HepG2 (cell line): ENCODE measurements around the gene SPTAN1. TPM values are rescaled to one million over a fixed set of nuclear protein-coding genes. Genes with fewer than 3 reads are reported as not detected.

Experiments
- ATAC-seq: fragments of 200-7000 bp; cut with Tn5 transposase; 3 replicates; pipeline ENCODE4 v1.9.1; 2020; ENCODE audit warnings: mild to moderate bottlenecking, moderate library complexity
- BruUV-seq: library from RNA; stranded (reverse); fragments of 400-500 nt; replicated peaks from 2 replicates; lab custom pipeline; 2021; lab: Mats Ljungman, UMichigan
- CTCF ChIA-PET: fragments of 300-600 bp; formaldehyde crosslinking; extraction: SDS; loops from one replicate; lab custom pipeline; 2021; ENCODE audit warnings: low total read pairs, inconsistent platforms, low intra/inter-chr PET ratio; lab: Yijun Ruan, JAX
- POLR2A ChIA-PET: fragments of 350-600 bp; sonication (Branson Sonifier 250); formaldehyde crosslinking; loops from one replicate; lab custom pipeline; 2020; ENCODE audit warnings: antibody characterized with exemption, inconsistent platforms; lab: Yijun Ruan, JAX
- DNase-seq: peaks from one replicate; pipeline ENCODE4 v3.0.0-alpha.2; 2015; ENCODE audit warnings: low spot score
- FAIRE-seq: peaks from 3 replicates; lab custom pipeline; 2011; peaks lifted over from hg19 to GRCh38; lab: Jason Lieb, UNC
- H2AFZ ChIP-seq: one replicate; pipeline ENCODE4 v1.6.1; 2011; ENCODE audit warnings: low read length, inconsistent platforms
- H3K27ac ChIP-seq: fragments of 300-600 bp; 3 replicates; pipeline ENCODE4 v1.8.0; 2011; ENCODE audit warnings: mixed run types, mild to moderate bottlenecking, mixed read lengths, low read length, inconsistent platforms; ENCODE audit not compliant: insufficient read depth; ENCODE audit errors: extremely low read length
- H3K27me3 ChIP-seq, 2 experiments: fragments of 200-600 bp in 1 of 2; 2 replicates in 1 of 2; 3 replicates in 1 of 2; pipeline versions ENCODE4 v1.6.0 to v1.8.0; 2011; ENCODE audit warnings: low read length in 2 of 2, mild to moderate bottlenecking in 2 of 2, moderate library complexity in 2 of 2, inconsistent platforms in 1 of 2; ENCODE audit not compliant: insufficient read depth in 2 of 2, control insufficient read depth in 1 of 2
- H3K36me3 ChIP-seq, 2 experiments: fragments of 200-600 bp in 1 of 2; replicated peaks in 1 of 2; 2 replicates in 1 of 2; 3 replicates in 1 of 2; pipeline versions ENCODE4 v1.5.1 to v1.8.0; 2011; ENCODE audit warnings: low read length in 2 of 2, inconsistent platforms in 1 of 2; ENCODE audit not compliant: insufficient read depth in 2 of 2, control insufficient read depth in 1 of 2
- H3K4me1 ChIP-seq: 2 replicates; pipeline ENCODE4 v1.5.1; 2012; ENCODE audit warnings: low read length, inconsistent platforms; ENCODE audit not compliant: insufficient read depth
- H3K4me2 ChIP-seq: 2 replicates; pipeline ENCODE4 v1.6.0; 2011; ENCODE audit warnings: low read depth, low read length, inconsistent platforms
- H3K4me3 ChIP-seq, 3 experiments: fragments of 200-600 bp in 1 of 3; sonication (generic), shearing (Covaris generic) in 1 of 3; replicated peaks in 1 of 3; 2 replicates each; pipeline ENCODE4 v1.5.1; 2011 to 2016; ENCODE audit warnings: low read length in 3 of 3, inconsistent platforms in 2 of 3, low read depth in 2 of 3, mild to moderate bottlenecking in 2 of 3, control low read depth in 1 of 3, mixed read lengths in 1 of 3; ENCODE audit not compliant: insufficient read depth in 1 of 3
- H3K79me2 ChIP-seq: one replicate; pipeline ENCODE4 v1.6.1; 2011; ENCODE audit warnings: low read length, inconsistent platforms; ENCODE audit not compliant: insufficient read depth
- H3K9ac ChIP-seq: 2 replicates; pipeline ENCODE4 v1.6.0; 2011; ENCODE audit warnings: mild to moderate bottlenecking, low read depth, low read length, inconsistent platforms; ENCODE audit not compliant: insufficient read depth
- H3K9me3 ChIP-seq: 2 replicates; pipeline ENCODE4 v1.5.1; 2012; ENCODE audit warnings: mild to moderate bottlenecking, low read length
- H4K20me1 ChIP-seq: 2 replicates; pipeline ENCODE4 v1.6.0; 2011; ENCODE audit warnings: inconsistent platforms, mild to moderate bottlenecking, low read length, moderate library complexity; ENCODE audit not compliant: insufficient read depth
- JDP2 ChIP-seq: sonication (generic); formaldehyde crosslinking; IDR thresholded peaks from 2 replicates; pipeline ENCODE4 v1.8.1; 2022; ENCODE audit warnings: missing genetic modification reagents, borderline replicate concordance
- LRRFIP1 ChIP-seq: sonication (generic); formaldehyde crosslinking; conservative IDR thresholded peaks from 2 replicates; pipeline ENCODE4 v1.4.0; 2020; ENCODE audit warnings: missing genetic modification reagents
- MAFF ChIP-seq: IDR thresholded peaks from 2 replicates; pipeline ENCODE4 v1.6.1; 2011; ENCODE audit warnings: low read depth, low read length, improper control_type of control experiment
- MAFK ChIP-seq, 2 experiments: IDR thresholded peaks in 1 of 2; conservative IDR thresholded peaks in 1 of 2; 2 replicates each; pipeline ENCODE4 v1.6.1; 2011; ENCODE audit warnings: improper control_type of control experiment in 2 of 2, low read length in 2 of 2
- NR1H2 ChIP-seq: sonication (generic); formaldehyde crosslinking; IDR thresholded peaks from 2 replicates; pipeline ENCODE4 v1.8.1; 2022; ENCODE audit warnings: low read depth, missing genetic modification reagents, borderline replicate concordance
- TCF12 ChIP-seq, 2 experiments: fragments of 450-650 bp in 1 of 2; sonication (generic) in 1 of 2; formaldehyde crosslinking in 1 of 2; IDR thresholded peaks; 2 replicates each; pipeline versions ENCODE4 v1.6.1 to v1.8.0; 2017 to 2022; ENCODE audit warnings: antibody characterized with exemption in 1 of 2, mild to moderate bottlenecking in 1 of 2, missing genetic modification reagents in 1 of 2, moderate library complexity in 1 of 2
- ZFP1 ChIP-seq: IDR thresholded peaks from 2 replicates; pipeline ENCODE4 v1.6.1; 2016
- ZNF335 ChIP-seq: sonication (generic); formaldehyde crosslinking; IDR thresholded peaks from 2 replicates; pipeline ENCODE4 v1.4.0; 2020; ENCODE audit warnings: missing genetic modification reagents
- ZNF451 ChIP-seq: sonication (generic); formaldehyde crosslinking; IDR thresholded peaks from 2 replicates; pipeline ENCODE4 v1.5.0; 2020; ENCODE audit warnings: mild to moderate bottlenecking, missing genetic modification reagents
- ZNF576 ChIP-seq: sonication (generic); formaldehyde crosslinking; IDR thresholded peaks from 2 replicates; pipeline ENCODE4 v1.4.0; 2020; ENCODE audit warnings: mild to moderate bottlenecking, missing genetic modification reagents
- WGBS: methylation state at CpG from one replicate; pipeline ENCODE4 v1.1.6; 2017; ENCODE audit warnings: low lambda C conversion rate; 5-methylcytosine and 5-hydroxymethylcytosine counted together
- in situ Hi-C: cut with HindIII; loops from 2 replicates; pipeline ENCODE4 v1.10.0; 2017; ENCODE audit warnings: low pct_unique_long_range_greater_than_20kb; ENCODE audit not compliant: extremely low pct_ligation_motif_present
- intact Hi-C: fragments of 100-400 bp; cut with micrococcal nuclease; formaldehyde crosslinking; loops from one replicate; pipeline ENCODE4 v1.10.0; 2022; ENCODE audit not compliant: unreplicated experiment
- polyA plus RNA-seq, 8 experiments: library from polyadenylated mRNA; depleted of rRNA in 3 of 8; stranded (reverse) in 7 of 8; unstranded in 1 of 8; fragments of >200 nt; fragmentation: Illumina TruSeq in 4 of 8; extraction: Trizol in 4 of 8; gene quantifications; 2 replicates each; pipeline versions ENCODE4 v1.2.1 to v1.2.3, GENCODE V29; 2011 to 2016; ENCODE audit warnings: low read depth in 4 of 8, missing spikeins in 1 of 8, mixed read lengths in 1 of 8; ENCODE audit not compliant: insufficient read depth in 1 of 8
- total RNA-seq, 5 experiments: library from RNA; depleted of rRNA; stranded (reverse); fragments of >200 nt; fragmentation: Illumina TruSeq; extraction: Trizol; gene quantifications; 2 replicates each; pipeline ENCODE4 v1.2.3, GENCODE V29; 2016; ENCODE audit warnings: low read depth in 1 of 5
- TF ChIP-seq, protein P1 (sequence below): sonication (generic); formaldehyde crosslinking; IDR thresholded peaks from 2 replicates; pipeline ENCODE4 v1.5.0; 2020; ENCODE audit warnings: missing genetic modification reagents, mild to moderate bottlenecking, borderline replicate concordance

Gene SPTAN1
- total and polyA plus RNA-seq, 2 of the 13 experiments (the other 11 are each of a cell fraction or from before 2014, with no cell fraction given): 106 to 111 TPM

GRCh38 chr9:128540634-128541360, 11.6 kb upstream of the SPTAN1 start (continued):
- no peak for TF ChIP-seq NR1H2 (CRISPR knock-in tag)
- TF ChIP-seq JDP2 (CRISPR knock-in tag): no peak
- TF ChIP-seq ZNF335 (CRISPR knock-in tag): no peak
- TF ChIP-seq ZNF451: no peak
- no peak for TF ChIP-seq ZNF576 (CRISPR knock-in tag)
- no peak for TF ChIP-seq LRRFIP1 (CRISPR knock-in tag)
- TF ChIP-seq, protein P1, sequence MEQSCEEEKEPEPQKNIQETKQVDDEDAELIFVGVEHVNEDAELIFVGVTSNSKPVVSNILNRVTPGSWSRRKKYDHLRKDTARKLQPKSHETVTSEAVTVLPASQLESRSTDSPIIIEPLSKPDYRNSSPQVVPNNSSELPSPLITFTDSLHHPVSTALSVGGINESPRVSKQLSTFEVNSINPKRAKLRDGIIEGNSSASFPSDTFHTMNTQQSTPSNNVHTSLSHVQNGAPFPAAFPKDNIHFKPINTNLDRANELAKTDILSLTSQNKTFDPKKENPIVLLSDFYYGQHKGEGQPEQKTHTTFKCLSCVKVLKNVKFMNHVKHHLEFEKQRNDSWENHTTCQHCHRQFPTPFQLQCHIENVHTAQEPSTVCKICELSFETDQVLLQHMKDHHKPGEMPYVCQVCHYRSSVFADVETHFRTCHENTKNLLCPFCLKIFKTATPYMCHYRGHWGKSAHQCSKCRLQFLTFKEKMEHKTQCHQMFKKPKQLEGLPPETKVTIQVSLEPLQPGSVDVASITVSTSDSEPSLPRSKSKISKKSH (CRISPR knock-in tag): no peak
- TF ChIP-seq ZFP1 (CRISPR knock-in tag): no peak

DNA sequence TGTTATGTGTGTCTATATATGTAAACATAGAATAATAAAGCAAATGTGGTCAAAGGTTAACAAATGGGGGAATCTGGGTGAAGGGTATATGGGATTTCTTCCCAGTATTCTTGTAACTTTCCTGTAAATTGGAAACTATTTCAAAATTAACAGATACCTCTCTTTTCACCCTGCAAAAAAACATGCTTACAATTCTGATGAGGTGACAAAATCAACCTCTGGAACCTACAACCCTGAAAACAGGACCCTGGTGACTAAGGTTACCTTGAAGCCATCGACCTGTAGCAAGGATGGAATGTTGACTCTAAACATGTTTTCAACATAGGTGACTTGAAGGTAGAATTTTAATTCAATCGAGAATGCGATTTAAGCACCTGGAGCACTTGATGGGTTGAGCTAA, 5.9 kb upstream of the SPTAN1 start:
- POLR2A ChIA-PET: no interaction called here
- 59% methylated on average over 3 of the region's 3 CpGs for WGBS
- Histone ChIP-seq H3K9ac (no peak overlapping the region), H3K4me2 (no peak overlapping the region), H3K4me3 (no peak overlapping the region), H3K36me3 (peaks cover 0 to 2% of the 10 kb centered on the region in 2 experiments; a peak in 1 of 5 replicates), H3K27me3 (no peaks in the 10 kb centered on the region), H4K20me1 (no peaks in the 10 kb centered on the region), H2AFZ (no peak overlapping the region), H3K4me1 (peaks cover 23% of the 10 kb centered on the region), H3K27ac (no peak overlapping the region), H3K9me3 (no peaks in the 10 kb centered on the region), H3K79me2 (no peaks in the 10 kb centered on the region)
- CTCF ChIA-PET: no interaction called here
- DNase-seq (no peak), FAIRE-seq (no peak), ATAC-seq (no peak)
- in situ Hi-C loops (no loop called here), intact Hi-C loops (no loop called here)
- TF ChIP-seq MAFF (peak; percentile 75), MAFK (conservative IDR thresholded peaks at IDR 0.05 in 1 of 2, IDR thresholded peaks at IDR 0.05 in 1 of 2; ENCODE audit: low read length in 2 of 2) (peak; percentile 67 to 75), TCF12 (IDR thresholded peaks at IDR 0.05) (no peak), TCF12 (CRISPR knock-in tag; IDR thresholded peaks at IDR 0.05) (no peak)
- no TSS peak for BruUV-seq
